ENCODE results near the gene SEL1L3. TPM values are rescaled to one million over a fixed set of nuclear protein-coding genes. Genes with fewer than 3 reads are reported as not detected.
"Not testable (repeated sequence)": the region's sequence is repeated elsewhere in the genome, so short reads cannot be mapped to it uniquely, and the experiment has no call there.

Gene SEL1L3
- total RNA-seq = 5.0 TPM

GRCh38 chr4:25862411-25863346 is at the start of gene SEL1L3:
Gene SEL1L3 (minus strand): TSS chr4:25862988. CDS start chr4:25862836, 152 bp downstream.
- DNase-seq (ENCODE audit: low spot score) (peak; percentile 65), ATAC-seq (peak; percentile 83)

GRCh38 chr4:25911356-25911755 is 48.6 kb upstream of the SEL1L3 start:
- ATAC-seq (no peak), DNase-seq (ENCODE audit: low spot score) (no peak)

DNA sequence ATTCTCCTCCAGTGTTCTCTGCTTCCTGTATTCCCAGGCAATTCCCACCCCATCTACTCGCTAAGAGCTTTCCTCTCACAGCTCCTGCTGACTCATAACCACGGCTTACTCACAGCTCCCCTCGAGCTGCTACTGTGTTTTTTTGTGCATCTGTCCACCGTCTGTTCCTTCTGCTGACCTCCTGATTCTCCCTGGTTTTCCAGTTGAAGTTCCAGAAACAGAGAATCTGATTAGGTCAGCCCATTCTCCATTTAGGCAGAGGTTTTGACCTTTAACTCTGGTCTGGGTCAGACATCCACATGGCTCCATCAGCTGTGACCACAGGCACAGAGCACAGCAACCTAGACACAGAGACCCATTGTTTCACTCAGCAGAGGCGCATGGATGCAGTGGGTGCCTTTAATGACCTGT is 45.7 kb upstream of the SEL1L3 start:
- no peak for ATAC-seq
- no peak for DNase-seq (ENCODE audit: low spot score)

GRCh38 chr4:25906113-25906512 is 43.3 kb upstream of the SEL1L3 start:
- ATAC-seq; DNase-seq (ENCODE audit: low spot score): not testable (repeated sequence)

GRCh38 chr4:25905371-25905770 is 42.6 kb upstream of the SEL1L3 start:
- no peak for DNase-seq (ENCODE audit: low spot score)
- ATAC-seq = no peak

DNA sequence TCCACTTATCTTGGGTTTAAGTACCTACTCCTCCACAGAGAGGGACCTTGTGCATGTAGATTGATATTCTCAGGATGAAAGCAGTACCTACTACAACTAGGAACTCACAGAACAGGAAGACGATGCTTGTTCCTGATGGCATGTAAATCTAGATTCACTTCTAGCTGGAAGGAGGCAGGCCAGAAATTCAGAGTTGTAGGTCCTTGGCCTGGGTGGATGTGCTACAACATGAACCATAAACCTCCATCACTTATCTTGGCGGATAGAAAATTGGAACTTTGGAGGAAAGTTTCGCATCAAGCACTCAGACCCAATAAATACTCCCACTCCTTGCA is 41.9 kb upstream of the SEL1L3 start:
- no peak for ATAC-seq
- DNase-seq (ENCODE audit: low spot score) = no peak

- ATAC-seq (peak; percentile 37), DNase-seq (ENCODE audit: low spot score) (no peak)
Observed at GRCh38 chr4:25903900-25904747, 41.3 kb upstream of the SEL1L3 start.

- ATAC-seq = no peak
- DNase-seq (ENCODE audit: low spot score) = no peak
Observed at GRCh38 chr4:25901030-25901430, 38.2 kb upstream of the SEL1L3 start.

- no peak for ATAC-seq
- DNase-seq (ENCODE audit: low spot score) = no peak
Observed at GRCh38 chr4:25900310-25900709, 37.5 kb upstream of the SEL1L3 start.

GRCh38 chr4:25896776-25897539 is 34.2 kb upstream of the SEL1L3 start:
- no peak for DNase-seq (ENCODE audit: low spot score)
- ATAC-seq = peak; percentile 90

- DNase-seq (ENCODE audit: low spot score) (no peak), ATAC-seq (no peak)
Observed at GRCh38 chr4:25892796-25893195, 30.0 kb upstream of the SEL1L3 start.

GRCh38 chr4:25890571-25891485 is 28.0 kb upstream of the SEL1L3 start:
- ATAC-seq (no peak), DNase-seq (ENCODE audit: low spot score) (no peak)

DNA sequence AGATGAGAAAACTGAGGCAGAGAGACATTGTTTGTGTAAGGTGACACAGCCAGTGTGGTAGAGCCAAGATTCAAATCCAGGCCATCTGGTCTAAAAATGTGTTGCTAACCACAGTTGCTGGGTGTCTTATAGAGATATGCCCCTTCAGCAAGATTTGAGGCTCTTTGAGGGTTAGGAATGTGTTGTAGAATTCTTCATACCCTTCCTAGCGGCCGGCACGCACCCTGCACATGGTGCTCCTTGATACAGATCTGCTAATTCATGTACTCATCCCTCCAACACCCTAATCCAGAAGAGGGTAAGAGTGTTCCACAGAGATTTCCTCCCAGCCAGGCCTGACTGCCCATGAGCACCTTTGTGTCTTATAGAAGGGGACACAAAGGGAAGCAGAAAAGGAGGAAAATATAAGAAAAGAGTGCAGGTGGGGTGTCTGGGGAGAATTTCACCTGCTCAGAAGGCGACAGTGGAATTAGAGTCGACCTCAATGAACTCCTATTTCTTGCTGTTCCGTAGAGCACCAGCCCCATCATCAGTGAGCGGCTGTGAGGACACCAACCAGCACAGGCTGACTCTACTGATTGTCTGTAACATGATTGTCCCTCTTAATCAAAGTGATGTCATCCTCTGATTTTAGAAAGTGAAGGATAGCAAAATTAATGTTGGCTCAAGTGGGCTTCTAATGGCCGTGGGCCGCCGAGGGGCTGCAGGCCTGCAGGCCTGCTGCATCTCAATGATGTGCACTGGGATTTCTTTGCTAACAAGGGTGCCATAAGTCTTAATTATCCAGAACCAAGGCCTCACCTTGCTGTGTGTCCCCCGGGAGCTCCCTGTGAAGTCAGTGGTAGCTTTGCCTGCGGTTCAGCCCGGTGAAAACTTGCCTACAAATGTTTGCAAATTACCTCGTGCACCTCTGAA is 27.1 kb upstream of the SEL1L3 start:
- DNase-seq (ENCODE audit: low spot score) (no peak), ATAC-seq (no peak)

- ATAC-seq = no peak
- no peak for DNase-seq (ENCODE audit: low spot score)
Observed at GRCh38 chr4:25888781-25889180, 26.0 kb upstream of the SEL1L3 start.

DNA sequence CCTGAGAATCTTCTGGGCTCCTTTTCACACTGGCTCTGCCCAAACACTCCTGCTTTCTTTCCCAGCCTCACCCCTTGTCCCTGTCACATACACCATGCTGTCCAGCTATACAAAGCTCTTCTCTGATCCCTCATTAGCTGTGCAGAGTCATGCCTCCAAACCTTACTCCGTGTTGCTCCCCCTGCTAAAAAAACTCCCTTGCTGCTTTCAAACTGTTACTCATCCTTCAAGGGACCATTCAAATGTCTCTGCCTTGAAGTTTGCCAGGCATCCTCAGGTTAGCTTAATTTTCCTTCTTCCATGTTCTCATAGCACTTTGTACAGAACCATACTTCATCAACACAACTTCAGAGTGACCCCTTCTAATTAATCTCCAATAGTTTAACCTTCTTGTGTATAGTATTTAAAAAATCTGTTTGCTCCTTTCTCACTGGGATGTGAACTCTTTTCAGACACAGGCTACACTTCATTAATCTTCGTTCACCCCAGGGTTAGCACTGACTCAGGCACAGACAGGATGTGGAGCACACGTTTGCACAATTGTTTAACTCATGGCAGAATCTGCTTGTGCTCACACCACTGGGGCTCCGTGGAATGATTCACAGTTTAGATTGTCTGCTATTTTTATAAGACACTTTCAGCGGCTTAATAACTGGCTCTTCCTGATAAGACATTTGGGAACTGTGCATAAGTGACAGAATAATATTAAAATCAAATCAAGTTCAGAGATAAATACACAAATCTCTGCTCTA is 21.4 kb upstream of the SEL1L3 start:
- ATAC-seq = no peak

DNA sequence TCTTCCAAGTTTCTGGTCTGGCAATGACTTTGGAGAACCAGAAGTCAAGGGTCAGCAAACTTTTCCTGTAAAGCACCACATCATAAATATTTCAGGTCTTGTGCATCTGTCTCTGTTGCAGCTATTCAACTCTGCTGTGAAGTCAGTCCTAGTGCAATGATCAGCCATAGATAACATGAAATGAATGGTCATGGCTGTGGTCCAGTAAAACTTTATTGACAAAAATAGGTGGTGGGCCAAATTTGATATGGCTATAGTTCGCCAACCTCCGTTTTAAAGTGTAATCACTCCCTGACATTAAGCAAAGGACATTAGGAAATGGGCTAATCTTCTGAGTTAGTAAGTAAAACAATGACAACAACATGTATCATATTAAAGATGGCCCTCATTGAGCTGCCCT is 20.8 kb upstream of the SEL1L3 start:
- DNase-seq (ENCODE audit: low spot score) = no peak
- ATAC-seq = no peak

More for the DNA sequence above, 21.4 kb upstream of the SEL1L3 start:
- DNase-seq (ENCODE audit: low spot score) = no peak

DNA sequence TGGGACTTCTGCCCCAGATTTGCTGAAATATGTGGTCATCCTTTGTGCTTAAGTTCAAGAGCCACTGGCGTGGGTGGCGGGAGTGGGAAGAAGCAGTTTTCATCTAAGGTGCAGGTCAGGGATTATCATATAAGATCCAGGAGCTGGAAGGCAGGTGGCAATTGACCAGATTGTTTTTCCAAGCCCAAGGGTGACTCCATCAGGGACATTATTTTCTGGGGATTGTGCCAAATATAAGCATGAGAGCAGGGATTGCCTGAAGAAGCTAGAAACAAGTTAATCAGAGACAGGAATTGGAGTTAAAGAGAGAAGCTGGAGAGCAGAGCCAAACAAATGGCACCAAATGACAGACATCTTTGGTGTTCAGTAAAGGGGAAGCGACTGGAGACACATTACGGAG is 19.4 kb upstream of the SEL1L3 start:
- DNase-seq (ENCODE audit: low spot score) (no peak), ATAC-seq (no peak)

GRCh38 chr4:25881193-25881592 is 18.4 kb upstream of the SEL1L3 start:
- ATAC-seq (no peak), DNase-seq (ENCODE audit: low spot score) (no peak)

Data from left lobe of liver (tissue), 2 donors.